HG03280 (cell line): ENCODE data around the gene PRSS1.
A peak's percentile ranks its signal among the peaks of the same experiment; 100 is the strongest.
"Not testable (repeated sequence)": the region's sequence is repeated elsewhere in the genome, so short reads cannot be mapped to it uniquely, and the experiment has no call there.

Source experiments
- ATAC-seq: cut with Tn5 transposase; IDR thresholded peaks from one replicate; pipeline ENCODE4 v1.9.1; 2021; ENCODE audit warnings: mild to moderate bottlenecking, moderate library complexity; ENCODE audit not compliant: unreplicated experiment

PRSS1 gene

GRCh38 chr7:142772673-142773072 lies 23.4 kb downstream of the PRSS1 start:
- ATAC-seq = no peak

DNA sequence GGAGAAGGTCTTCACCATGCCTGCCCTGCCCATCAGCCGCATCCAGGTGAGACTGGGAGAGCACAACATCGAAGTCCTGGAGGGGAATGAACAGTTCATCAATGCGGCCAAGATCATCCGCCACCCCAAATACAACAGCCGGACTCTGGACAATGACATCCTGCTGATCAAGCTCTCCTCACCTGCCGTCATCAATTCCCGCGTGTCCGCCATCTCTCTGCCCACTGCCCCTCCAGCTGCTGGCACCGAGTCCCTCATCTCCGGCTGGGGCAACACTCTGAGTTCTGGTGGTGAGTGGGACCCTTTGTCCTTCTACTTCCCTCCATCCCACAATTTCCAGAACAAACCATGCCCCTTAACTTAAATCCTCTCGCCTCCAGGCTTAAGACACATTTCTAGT lies 24.0 kb downstream of the PRSS1 start:
- ATAC-seq = no peak

DNA sequence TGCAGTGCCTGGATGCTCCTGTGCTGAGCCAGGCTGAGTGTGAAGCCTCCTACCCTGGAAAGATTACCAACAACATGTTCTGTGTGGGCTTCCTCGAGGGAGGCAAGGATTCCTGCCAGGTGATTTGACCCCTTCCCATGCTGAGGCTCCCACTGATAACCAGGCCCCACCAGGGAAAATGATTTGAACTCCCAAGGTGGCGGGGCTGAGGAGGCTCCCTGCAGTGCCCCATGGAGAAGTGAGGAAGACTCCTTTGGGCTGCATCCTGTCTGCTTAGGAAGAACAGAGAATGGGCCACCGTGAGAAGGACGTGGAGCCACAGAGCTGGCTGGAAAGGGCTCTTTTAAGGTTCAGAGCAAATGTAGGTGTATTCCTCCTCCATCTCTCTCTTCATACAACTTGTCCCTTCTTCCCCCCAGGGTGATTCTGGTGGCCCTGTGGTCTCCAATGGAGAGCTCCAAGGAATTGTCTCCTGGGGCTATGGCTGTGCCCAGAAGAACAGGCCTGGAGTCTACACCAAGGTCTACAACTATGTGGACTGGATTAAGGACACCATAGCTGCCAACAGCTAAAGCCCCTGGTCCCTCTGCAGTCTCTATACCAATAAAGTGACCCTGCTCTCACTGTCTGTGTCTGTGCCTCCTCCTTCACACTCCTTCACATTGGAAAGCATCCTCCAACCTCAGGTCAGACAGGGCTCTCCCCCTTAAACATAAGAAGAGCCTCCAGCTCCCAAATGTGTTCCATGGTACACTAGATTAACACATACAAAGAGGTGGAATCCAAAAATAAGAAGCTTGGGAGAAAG lies 24.9 kb downstream of the PRSS1 start:
- ATAC-seq = no peak

DNA sequence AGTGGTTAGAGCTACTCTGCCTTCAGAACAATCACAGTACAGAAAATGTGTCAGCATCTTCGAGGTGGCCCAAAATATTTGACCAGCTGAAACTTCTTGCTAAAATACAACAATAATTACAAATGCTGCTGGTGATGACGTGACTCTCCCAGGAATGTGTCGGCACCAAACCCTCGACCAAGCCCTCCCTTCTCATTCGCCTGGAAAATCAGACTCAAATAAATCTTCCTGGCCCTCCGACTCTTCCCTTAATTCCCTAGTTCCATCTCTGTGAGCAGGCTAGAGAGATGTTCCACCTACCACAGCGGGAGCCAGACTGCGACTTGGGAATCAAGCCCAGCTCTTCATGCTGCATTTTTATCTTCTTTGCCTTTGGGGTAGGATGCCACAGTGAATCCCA lies 25.6 kb downstream of the PRSS1 start:
- ATAC-seq = no peak

GRCh38 chr7:142775351-142776115 lies 26.3 kb downstream of the PRSS1 start:
- ATAC-seq = not testable (repeated sequence)

DNA sequence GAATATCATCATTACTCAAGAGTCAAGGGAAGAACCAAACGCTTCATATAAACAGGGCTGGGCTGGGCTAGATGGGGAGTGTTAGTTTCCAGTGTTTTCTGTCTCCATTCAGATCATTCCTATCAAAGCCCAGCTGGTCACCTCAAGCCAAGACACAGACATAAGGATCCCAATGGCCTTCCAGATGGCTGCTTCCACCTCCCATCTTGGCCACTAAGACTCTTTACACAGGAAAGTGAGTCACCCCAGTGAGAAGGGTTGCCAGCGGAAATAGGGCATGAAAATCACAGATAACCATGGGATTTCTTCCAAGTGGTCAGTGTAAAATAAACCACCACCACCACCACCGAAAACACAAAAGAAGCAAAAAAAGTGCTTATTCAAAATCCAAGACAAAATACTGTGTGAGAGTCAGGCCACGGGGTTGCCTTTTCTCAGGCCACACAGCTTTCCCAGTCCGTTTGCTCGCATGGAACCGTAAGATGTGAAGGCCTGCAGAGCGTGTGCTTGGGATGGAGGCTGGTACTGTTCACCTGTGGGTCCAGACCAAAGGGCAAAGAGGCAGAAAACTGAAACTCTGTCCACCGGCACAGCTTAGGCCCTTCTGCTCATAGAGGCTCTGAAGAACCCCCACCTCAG lies 27.1 kb downstream of the PRSS1 start:
- ATAC-seq = no peak

GRCh38 chr7:142776845-142777225 lies 27.6 kb downstream of the PRSS1 start:
- not testable (repeated sequence) for ATAC-seq

DNA sequence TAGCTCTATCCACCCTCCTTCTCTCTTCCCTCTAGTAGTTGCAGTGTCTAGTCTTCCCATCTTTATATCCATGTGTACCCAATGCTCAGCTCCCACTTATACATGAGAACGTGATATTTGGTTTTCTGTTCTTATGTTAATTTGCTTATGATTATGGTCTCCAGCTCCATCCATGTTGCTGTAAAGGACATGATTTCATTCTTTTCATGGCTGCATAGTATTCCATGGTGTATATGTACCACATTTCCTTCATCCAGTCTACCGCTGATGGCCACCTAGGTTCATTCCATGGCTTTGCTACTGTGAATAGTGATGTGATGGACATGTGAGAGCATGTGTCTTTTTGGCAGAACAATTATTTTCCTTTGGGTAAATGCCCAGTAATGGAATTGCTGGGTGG lies 28.0 kb downstream of the PRSS1 start:
- no peak for ATAC-seq

DNA sequence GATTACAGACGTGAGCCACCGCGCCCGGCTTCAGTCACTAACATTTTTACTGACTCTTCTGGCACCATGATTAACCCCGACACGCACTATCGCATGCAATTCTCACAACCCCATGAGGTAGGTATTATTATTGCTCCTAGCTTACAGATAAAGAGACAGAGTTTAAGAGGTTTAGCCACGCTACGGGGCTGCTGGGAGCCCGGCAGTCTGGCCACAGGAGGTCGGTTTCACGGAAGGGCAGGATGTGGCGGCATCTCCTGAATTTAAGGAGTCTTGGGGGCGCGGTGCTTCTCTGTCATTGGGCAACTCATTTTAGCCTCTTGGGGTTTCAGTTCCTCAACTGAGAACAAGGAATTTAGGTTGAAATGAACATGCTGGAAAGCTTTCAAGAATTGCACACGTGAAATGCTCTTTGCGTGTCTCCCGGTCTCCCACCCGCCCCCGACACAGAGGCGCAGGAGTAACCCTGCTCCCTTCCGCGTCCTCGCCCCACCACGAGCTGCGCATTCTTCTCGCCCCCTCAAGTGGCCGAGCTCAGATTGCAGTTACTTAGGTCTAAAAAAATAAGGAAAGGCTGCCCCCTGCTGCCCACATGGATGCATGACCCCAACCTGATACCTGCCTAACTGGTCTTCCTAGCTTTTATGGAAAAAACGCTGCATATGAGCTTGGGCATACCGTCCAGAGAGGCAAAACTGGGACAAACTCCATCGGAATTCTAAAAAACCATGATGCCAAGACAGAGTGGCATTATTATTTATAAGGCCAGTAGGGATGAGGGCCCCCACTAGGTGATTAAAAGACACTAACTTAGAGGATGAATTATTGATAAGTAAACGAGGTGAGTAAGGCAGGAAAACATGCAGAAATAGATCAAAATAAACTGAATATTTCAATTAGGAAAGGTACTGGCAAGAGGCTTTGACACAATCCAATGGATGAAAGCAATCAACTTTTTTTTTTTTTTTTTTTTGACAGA lies 33.9 kb downstream of the PRSS1 start:
- ATAC-seq = peak; percentile 91

GRCh38 chr7:142784096-142784495 lies 34.8 kb downstream of the PRSS1 start:
- ATAC-seq = no peak

- no peak for ATAC-seq
Measured at GRCh38 chr7:142784716-142785115, 35.4 kb downstream of the PRSS1 start.

DNA sequence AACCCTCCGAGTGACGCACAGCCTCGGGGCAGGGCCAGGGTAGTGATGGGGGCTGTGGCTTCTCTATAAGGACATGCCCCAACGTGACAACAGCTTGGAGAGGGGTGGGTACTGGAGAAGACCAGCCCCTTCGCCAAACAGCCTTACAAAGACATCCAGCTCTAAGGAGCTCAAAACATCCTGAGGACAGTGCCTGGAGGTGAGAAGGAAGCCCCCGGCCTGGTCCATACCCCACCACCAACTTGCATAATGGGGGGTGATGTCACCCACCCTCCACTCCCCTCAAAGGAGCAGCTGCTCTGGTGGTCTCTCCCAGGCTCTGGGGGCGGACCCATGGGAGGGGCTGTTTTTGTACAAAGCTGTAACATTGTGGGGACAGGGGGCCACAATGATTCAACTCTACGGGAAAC lies 36.6 kb downstream of the PRSS1 start:
- ATAC-seq = no peak

DNA sequence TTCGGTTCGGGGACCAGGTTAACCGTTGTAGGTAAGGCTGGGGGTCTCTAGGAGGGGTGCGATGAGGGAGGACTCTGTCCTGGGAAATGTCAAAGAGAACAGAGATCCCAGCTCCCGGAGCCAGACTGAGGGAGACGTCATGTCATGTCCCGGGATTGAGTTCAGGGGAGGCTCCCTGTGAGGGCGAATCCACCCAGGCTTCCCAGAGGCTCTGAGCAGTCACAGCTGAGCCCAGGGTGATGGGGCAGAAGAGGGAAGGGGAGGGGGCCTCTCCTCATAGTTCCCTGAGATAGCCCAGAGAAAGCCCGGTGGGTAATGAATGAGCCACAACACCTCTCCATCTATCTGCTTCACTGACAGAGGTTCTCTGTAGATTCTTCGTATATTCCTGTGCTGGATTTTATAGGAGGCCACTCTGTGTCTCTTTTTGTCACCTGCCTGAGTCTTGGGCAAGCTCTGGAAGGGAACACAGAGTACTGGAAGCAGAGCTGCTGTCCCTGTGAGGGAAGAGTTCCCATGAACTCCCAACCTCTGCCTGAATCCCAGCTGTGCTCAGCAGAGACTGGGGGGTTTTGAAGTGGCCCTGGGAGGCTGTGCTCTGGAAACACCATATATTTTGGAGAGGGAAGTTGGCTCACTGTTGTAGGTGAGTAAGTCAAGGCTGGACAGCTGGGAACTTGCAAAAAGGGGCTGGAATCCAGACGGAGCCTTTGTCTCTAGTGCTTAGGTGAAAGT lies 37.9 kb downstream of the PRSS1 start:
- no peak for ATAC-seq

GRCh38 chr7:142787783-142788182 lies 38.5 kb downstream of the PRSS1 start:
- no peak for ATAC-seq

GRCh38 chr7:142788303-142789289 lies 39.3 kb downstream of the PRSS1 start:
- ATAC-seq = no peak

DNA sequence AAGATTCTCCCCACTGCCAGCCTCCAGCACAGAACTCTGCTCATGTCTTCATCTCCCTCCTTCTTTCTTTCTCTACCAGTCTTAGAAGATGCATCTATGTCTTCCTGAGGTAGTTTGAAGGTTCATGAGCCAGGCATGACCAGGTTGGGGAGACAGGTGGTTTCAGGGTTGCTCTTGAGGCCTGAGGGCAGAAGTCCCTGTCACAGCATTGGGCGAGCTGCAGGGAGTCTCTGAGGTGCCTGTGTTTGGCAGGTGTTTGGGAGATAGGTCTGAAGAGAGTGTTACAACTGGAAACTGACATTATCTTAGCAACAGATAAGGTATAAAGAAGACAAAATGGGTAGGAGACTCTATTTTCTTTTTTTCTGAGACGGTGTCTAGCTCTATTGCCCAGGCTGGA lies 40.2 kb downstream of the PRSS1 start:
- no peak for ATAC-seq

GRCh38 chr7:142790056-142790455 lies 40.8 kb downstream of the PRSS1 start:
- ATAC-seq = no peak

DNA sequence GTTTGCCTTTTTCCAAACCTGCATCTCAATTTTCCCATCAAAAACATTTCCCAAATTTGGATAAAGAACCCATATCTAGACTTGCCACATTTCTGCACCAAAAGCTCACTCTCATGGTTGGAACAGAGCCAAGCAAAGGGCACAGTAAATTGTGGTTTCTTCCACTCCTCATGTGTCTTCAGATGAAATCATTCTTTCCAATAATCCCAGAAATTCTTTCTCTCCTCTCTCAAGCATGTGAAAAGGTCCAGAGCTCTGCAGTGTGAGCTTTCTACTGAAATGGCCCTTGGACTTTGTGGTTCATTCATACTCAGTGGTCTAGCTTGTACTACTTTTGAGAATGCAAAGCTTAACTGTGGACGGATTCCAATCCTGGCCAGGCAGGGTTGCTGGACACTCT lies 41.3 kb downstream of the PRSS1 start:
- no peak for ATAC-seq

DNA sequence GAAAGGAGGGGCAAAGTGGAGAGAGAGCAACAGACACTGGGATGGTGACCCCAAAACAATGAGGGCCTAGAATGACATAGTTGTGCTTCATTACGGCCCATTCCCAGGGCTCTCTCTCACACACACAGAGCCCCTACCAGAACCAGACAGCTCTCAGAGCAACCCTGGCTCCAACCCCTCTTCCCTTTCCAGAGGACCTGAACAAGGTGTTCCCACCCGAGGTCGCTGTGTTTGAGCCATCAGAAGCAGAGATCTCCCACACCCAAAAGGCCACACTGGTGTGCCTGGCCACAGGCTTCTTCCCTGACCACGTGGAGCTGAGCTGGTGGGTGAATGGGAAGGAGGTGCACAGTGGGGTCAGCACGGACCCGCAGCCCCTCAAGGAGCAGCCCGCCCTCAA lies 42.2 kb downstream of the PRSS1 start:
- no peak for ATAC-seq
